ENCODE results near the gene PPP2R1B.

DNA sequence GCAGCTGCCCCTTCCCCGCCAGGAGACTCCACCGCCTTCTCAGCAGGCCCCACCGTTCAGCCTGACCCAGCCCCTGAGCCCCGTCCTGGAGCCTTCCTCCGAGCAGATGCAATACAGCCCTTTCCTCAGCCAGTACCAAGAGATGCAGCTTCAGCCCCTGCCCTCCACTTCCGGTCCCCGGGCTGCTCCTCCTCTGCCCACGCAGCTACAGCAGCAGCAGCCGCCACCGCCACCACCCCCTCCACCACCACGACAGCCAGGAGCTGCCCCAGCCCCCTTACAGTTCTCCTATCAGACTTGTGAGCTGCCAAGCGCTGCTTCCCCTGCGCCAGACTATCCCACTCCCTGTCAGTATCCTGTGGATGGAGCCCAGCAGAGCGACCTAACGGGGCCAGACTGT, 42.6 kb downstream of the PPP2R1B start:
- TF ChIP-seq, protein P1, sequence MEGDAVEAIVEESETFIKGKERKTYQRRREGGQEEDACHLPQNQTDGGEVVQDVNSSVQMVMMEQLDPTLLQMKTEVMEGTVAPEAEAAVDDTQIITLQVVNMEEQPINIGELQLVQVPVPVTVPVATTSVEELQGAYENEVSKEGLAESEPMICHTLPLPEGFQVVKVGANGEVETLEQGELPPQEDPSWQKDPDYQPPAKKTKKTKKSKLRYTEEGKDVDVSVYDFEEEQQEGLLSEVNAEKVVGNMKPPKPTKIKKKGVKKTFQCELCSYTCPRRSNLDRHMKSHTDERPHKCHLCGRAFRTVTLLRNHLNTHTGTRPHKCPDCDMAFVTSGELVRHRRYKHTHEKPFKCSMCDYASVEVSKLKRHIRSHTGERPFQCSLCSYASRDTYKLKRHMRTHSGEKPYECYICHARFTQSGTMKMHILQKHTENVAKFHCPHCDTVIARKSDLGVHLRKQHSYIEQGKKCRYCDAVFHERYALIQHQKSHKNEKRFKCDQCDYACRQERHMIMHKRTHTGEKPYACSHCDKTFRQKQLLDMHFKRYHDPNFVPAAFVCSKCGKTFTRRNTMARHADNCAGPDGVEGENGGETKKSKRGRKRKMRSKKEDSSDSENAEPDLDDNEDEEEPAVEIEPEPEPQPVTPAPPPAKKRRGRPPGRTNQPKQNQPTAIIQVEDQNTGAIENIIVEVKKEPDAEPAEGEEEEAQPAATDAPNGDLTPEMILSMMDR (IDR thresholded peaks at IDR 0.05): no peak
- TF ChIP-seq POLR2A (IDR thresholded peaks at IDR 0.05): no peak
